GM12878 (cell line): ENCODE data around the gene PROSER3. TPM values are rescaled to one million over a fixed set of nuclear protein-coding genes. Genes with fewer than 3 reads are reported as not detected.

Experiments
- ATAC-seq: fragments of 200-7000 bp; cut with Tn5 transposase; 3 replicates; pipeline ENCODE4 v1.9.1; 2020; ENCODE audit warnings: mild to moderate bottlenecking, moderate library complexity
- BruUV-seq: library from RNA; stranded (reverse); fragments of 400-500 nt; replicated peaks from 2 replicates; lab custom pipeline; 2021; lab: Mats Ljungman, UMichigan
- CTCF ChIA-PET: fragments of 300-600 bp; sonication (Branson Sonifier 250); formaldehyde crosslinking; extraction: SDS; loops from one replicate; lab custom pipeline; 2021; ENCODE audit warnings: inconsistent platforms; lab: Yijun Ruan, JAX
- POLR2A ChIA-PET: fragments of 350-600 bp; formaldehyde crosslinking; extraction: SDS; loops from one replicate; lab custom pipeline; 2021; ENCODE audit warnings: inconsistent platforms; lab: Charles Lee
- RAD21 ChIA-PET: fragments of 300-600 bp; sonication (Branson Sonifier 250); formaldehyde crosslinking; loops from one replicate; lab custom pipeline; 2023; ENCODE audit warnings: antibody characterized with exemption; ENCODE audit not compliant: unreplicated experiment; lab: Charles Lee
- SMC1A ChIA-PET: fragments of 300-600 bp; sonication (Branson Sonifier 250); formaldehyde crosslinking; loops from one replicate; lab custom pipeline; 2023; ENCODE audit not compliant: unreplicated experiment, uncharacterized antibody; lab: Charles Lee
- DNase-seq: peaks from one replicate; pipeline ENCODE4 v3.0.0-alpha.2; 2011; ENCODE audit warnings: low read depth, low spot score
- FAIRE-seq: peaks from 3 replicates; lab custom pipeline; 2011; peaks lifted over from hg19 to GRCh38; lab: Jason Lieb, UNC
- H2AFZ ChIP-seq: 2 replicates; pipeline ENCODE4 v1.6.0; 2011; ENCODE audit warnings: low read depth, low read length, control low read depth; ENCODE audit not compliant: control insufficient read depth
- H3K27ac ChIP-seq: 2 replicates; pipeline ENCODE4 v1.5.1; 2011; ENCODE audit warnings: control low read depth; ENCODE audit not compliant: control insufficient read depth, insufficient read depth
- H3K27me3 ChIP-seq, 2 experiments: replicated peaks in 1 of 2; 2 replicates each; pipeline versions ENCODE4 v1.6.0 to v1.6.1; 2011; ENCODE audit warnings: low read length in 1 of 2; ENCODE audit not compliant: control insufficient read depth in 2 of 2, insufficient read depth in 2 of 2
- H3K36me3 ChIP-seq, 2 experiments: 2 replicates each; pipeline ENCODE4 v1.5.1; 2011; ENCODE audit warnings: low read length in 1 of 2; ENCODE audit not compliant: control insufficient read depth in 2 of 2, insufficient read depth in 2 of 2
- H3K4me1 ChIP-seq: 2 replicates; pipeline ENCODE4 v1.6.1; 2011; ENCODE audit warnings: mild to moderate bottlenecking, low read length, moderate library complexity, mixed read lengths; ENCODE audit not compliant: control insufficient read depth, insufficient read depth
- H3K4me2 ChIP-seq: 2 replicates; pipeline ENCODE4 v1.6.0; 2011; ENCODE audit warnings: control low read depth; ENCODE audit not compliant: control insufficient read depth, insufficient read depth
- H3K4me3 ChIP-seq: fragments of 200-600 bp; sonication (generic); 2 replicates; pipeline ENCODE4 v1.5.1; 2016
- H3K79me2 ChIP-seq: 2 replicates; pipeline ENCODE4 v1.6.0; 2011; ENCODE audit warnings: low read length; ENCODE audit not compliant: control insufficient read depth, insufficient read depth
- H3K9ac ChIP-seq: 2 replicates; pipeline ENCODE4 v1.8.0; 2011; ENCODE audit warnings: low read length, control low read depth, mixed read lengths; ENCODE audit not compliant: control insufficient read depth, insufficient read depth
- H3K9me3 ChIP-seq: replicated peaks from 3 replicates; pipeline ENCODE4 v1.5.1; 2011; ENCODE audit warnings: mild to moderate bottlenecking, low read length; ENCODE audit not compliant: control insufficient read depth, insufficient read depth
- H4K20me1 ChIP-seq: 2 replicates; pipeline ENCODE4 v1.6.0; 2011; ENCODE audit not compliant: control insufficient read depth, insufficient read depth
- BMI1 ChIP-seq: fragments of 450-650 bp; IDR thresholded peaks from 2 replicates; pipeline ENCODE4 v1.6.1; 2016; ENCODE audit warnings: mild to moderate bottlenecking, moderate library complexity, borderline replicate concordance
- CEBPB ChIP-seq, 2 experiments: fragments of 150-350 bp in 1 of 2; IDR thresholded peaks; 2 replicates each; pipeline ENCODE4 v1.6.1; 2012 to 2014; ENCODE audit warnings: low read depth in 2 of 2, low read length in 2 of 2, borderline replicate concordance in 1 of 2, inconsistent platforms in 1 of 2
- ESRRA ChIP-seq: IDR thresholded peaks from 2 replicates; pipeline ENCODE4 v1.6.1; 2012; ENCODE audit warnings: mild to moderate bottlenecking, low read length, improper control_type of control experiment
- FOXM1 ChIP-seq: IDR thresholded peaks from 2 replicates; pipeline ENCODE4 v1.6.1; 2012; ENCODE audit warnings: low read depth, mild to moderate bottlenecking, inconsistent platforms, low read length, moderate library complexity
- HSF1 ChIP-seq: fragments of 150-350 bp; IDR thresholded peaks from 2 replicates; pipeline ENCODE4 v1.6.1; 2014; ENCODE audit warnings: mild to moderate bottlenecking, low read depth, low read length
- IKZF2 ChIP-seq, 2 experiments: fragments of 450-650 bp; IDR thresholded peaks; 2 replicates each; pipeline ENCODE4 v1.6.1; 2017; ENCODE audit warnings: mild to moderate bottlenecking in 2 of 2, moderate library complexity in 2 of 2
- MAX ChIP-seq: IDR thresholded peaks from 2 replicates; pipeline ENCODE4 v1.6.1; 2012; ENCODE audit warnings: low read depth, low read length, improper control_type of control experiment
- NFIC ChIP-seq: IDR thresholded peaks from 2 replicates; pipeline ENCODE4 v1.6.1; 2012; ENCODE audit warnings: low read depth, mild to moderate bottlenecking, inconsistent platforms, low read length, moderate library complexity
- NFYB ChIP-seq: IDR thresholded peaks from 2 replicates; pipeline ENCODE4 v1.6.1; 2011; ENCODE audit warnings: low read depth, mild to moderate bottlenecking, low read length, improper control_type of control experiment, moderate library complexity; ENCODE audit not compliant: insufficient read depth
- POLR2A ChIP-seq: IDR thresholded peaks from 2 replicates; pipeline ENCODE4 v1.6.1; 2011; ENCODE audit warnings: low read depth, mild to moderate bottlenecking, low read length
- SP1 ChIP-seq: IDR thresholded peaks from one replicate; pipeline ENCODE4 v1.6.1; 2011; ENCODE audit warnings: low read depth, low read length
- ZSCAN29 ChIP-seq: fragments of 450-650 bp; IDR thresholded peaks from 2 replicates; pipeline ENCODE4 v1.6.1; 2017; ENCODE audit warnings: mild to moderate bottlenecking, moderate library complexity
- WGBS: methylation state at CpG from one replicate; pipeline ENCODE4 v1.1.6; 2016; ENCODE audit warnings: low lambda C conversion rate; ENCODE audit not compliant: insufficient replicate concordance, insufficient coverage; ENCODE audit errors: missing lambda C conversion rate; 5-methylcytosine and 5-hydroxymethylcytosine counted together
- in situ Hi-C: fragments of 300-500 bp; cut with MboI; formaldehyde crosslinking; loops from 9 replicates; pipeline ENCODE4 v1.14.3; 2018; ENCODE audit warnings: mixed read lengths
- intact Hi-C: fragments of 100-400 bp; cut with micrococcal nuclease; formaldehyde crosslinking; loops from one replicate; pipeline ENCODE4 v1.14.2; 2022; ENCODE audit not compliant: unreplicated experiment
- polyA plus RNA-seq, 11 experiments: library from polyadenylated mRNA; depleted of rRNA in 4 of 11; unstranded in 6 of 11; stranded (reverse) in 5 of 11; fragments of >200 nt; fragmentation: Nextera tagmentation in 4 of 11; fragmentation: Illumina TruSeq in 1 of 11; extraction: Ambion mirVana in 4 of 11; extraction: Trizol in 1 of 11; gene quantifications; 1 replicate in 1 of 11; 2 replicates in 10 of 11; pipeline versions ENCODE4 v1.2.1 to v1.2.3, GENCODE V29; 2011 to 2016; ENCODE audit warnings: inconsistent platforms in 2 of 11, missing spikeins in 2 of 11, low read depth in 1 of 11
- total RNA-seq, 4 experiments: library from RNA; depleted of rRNA in 3 of 4; stranded (reverse); fragments of >200 nt in 3 of 4; fragmentation: Illumina TruSeq in 1 of 4; extraction: Trizol in 1 of 4; gene quantifications; 2 replicates each; pipeline versions ENCODE4 v1.2.1 to v1.2.3, GENCODE V29; 2013 to 2021
- TF ChIP-seq, protein P1 (sequence below): fragments of 450-650 bp; IDR thresholded peaks from 2 replicates; pipeline ENCODE4 v1.6.1; 2016; ENCODE audit warnings: mild to moderate bottlenecking

PROSER3 gene
- total and polyA plus RNA-seq, 10 of the 15 experiments (the other 5 are each of a cell fraction or from before 2014, with no cell fraction given) = 0.85 to 25.1 (median 9.6) TPM

- intact Hi-C loops (no loop called here), in situ Hi-C loops (no loop called here)
- no peak overlapping the region for H3K9ac ChIP-seq
- TF ChIP-seq MAX (no peak), NFYB (no peak), ESRRA (no peak), BMI1 (no peak), ZSCAN29 (no peak), FOXM1 (no peak), NFIC (no peak)
- POLR2A ChIA-PET = interaction anchor here (1.5 kb wide), 1 partner anchor 20 kb away, joined by 4 read pairs; no protein-coding TSS in a partner anchor
- peaks cover 14% of the 10 kb centered on the region for H3K4me1 ChIP-seq
- FAIRE-seq = no peak
- H4K20me1 ChIP-seq = no peaks in the 10 kb centered on the region; the same call in 1 of the 2 replicates
- RAD21 ChIA-PET = no interaction called here
- DNase-seq = no peak
- no peak overlapping the region for H3K27ac ChIP-seq
- peaks cover 19 to 26% of the 10 kb centered on the region in 2 experiments for H3K36me3 ChIP-seq
- peaks cover 34% of the 10 kb centered on the region for H3K79me2 ChIP-seq
- H3K9me3 ChIP-seq = no peaks in the 10 kb centered on the region
- no peak for ATAC-seq
- CTCF ChIA-PET = interaction anchor here (1.4 kb wide), 1 partner anchor 17 kb away, joined by 4 read pairs; no protein-coding TSS in a partner anchor
- no peak overlapping the region for H3K4me3 ChIP-seq
- H3K4me2 ChIP-seq = no peak overlapping the region
- SMC1A ChIA-PET = interaction anchor here (1.0 kb wide), 1 partner anchor 24 kb away, joined by 4 read pairs; no protein-coding TSS in a partner anchor
- no peak overlapping the region for H2AFZ ChIP-seq
- H3K27me3 ChIP-seq = no peaks in the 10 kb centered on the region
- WGBS = 96% methylated on average over 17 of the region's 17 CpGs
- no TSS peak for BruUV-seq
Measured at GRCh38 chr19:35720648-35721047, 37.3 kb upstream of the PROSER3 start.

DNA sequence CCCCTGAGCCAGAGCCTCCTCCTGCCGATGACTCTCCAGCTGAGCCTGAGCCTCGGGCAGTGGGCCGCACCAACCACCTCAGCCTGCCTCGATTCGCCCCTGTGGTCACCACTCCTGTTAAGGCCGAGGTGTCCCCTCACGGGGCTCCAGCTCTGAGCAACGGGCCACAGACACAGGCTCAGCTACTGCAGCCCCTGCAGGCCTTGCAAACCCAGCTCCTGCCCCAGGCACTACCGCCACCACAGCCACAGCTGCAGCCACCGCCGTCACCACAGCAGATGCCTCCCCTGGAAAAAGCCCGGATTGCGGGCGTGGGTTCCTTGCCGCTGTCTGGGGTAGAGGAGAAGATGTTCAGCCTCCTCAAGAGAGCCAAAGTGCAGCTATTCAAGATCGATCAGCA is 36.6 kb upstream of the PROSER3 start:
- intact Hi-C loops = no loop called here
- TF ChIP-seq HSF1 (no peak), POLR2A (peak; percentile 52), SP1 (no peak), IKZF2 (IDR thresholded peaks at IDR 0.05) (no peak), CEBPB (IDR thresholded peaks at IDR 0.05; ENCODE audit: borderline replicate concordance in 1 of 2, low read depth in 2 of 2, low read length in 2 of 2) (no peak)
- TF ChIP-seq, protein P1, sequence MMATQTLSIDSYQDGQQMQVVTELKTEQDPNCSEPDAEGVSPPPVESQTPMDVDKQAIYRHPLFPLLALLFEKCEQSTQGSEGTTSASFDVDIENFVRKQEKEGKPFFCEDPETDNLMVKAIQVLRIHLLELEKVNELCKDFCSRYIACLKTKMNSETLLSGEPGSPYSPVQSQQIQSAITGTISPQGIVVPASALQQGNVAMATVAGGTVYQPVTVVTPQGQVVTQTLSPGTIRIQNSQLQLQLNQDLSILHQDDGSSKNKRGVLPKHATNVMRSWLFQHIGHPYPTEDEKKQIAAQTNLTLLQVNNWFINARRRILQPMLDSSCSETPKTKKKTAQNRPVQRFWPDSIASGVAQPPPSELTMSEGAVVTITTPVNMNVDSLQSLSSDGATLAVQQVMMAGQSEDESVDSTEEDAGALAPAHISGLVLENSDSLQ = no peak

More for the DNA sequence above, 36.6 kb upstream of the PROSER3 start:
- in situ Hi-C loops = no loop called here
- Histone ChIP-seq H3K4me2 (0 out of 2 replicates have a peak overlapping the region, but pooled peaks have one; percentile 22), H3K4me3 (no peak overlapping the region), H3K27ac (no peak overlapping the region), H3K79me2 (peaks cover 26% of the 10 kb centered on the region), H3K27me3 (no peaks in the 10 kb centered on the region), H2AFZ (no peak overlapping the region), H3K9me3 (no peaks in the 10 kb centered on the region), H3K36me3 (peaks cover 23 to 31% of the 10 kb centered on the region in 2 experiments), H4K20me1 (no peaks in the 10 kb centered on the region; the same call in 1 of the 2 replicates), H3K4me1 (peaks cover 10% of the 10 kb centered on the region), H3K9ac (no peak overlapping the region)
- WGBS = 88% methylated on average over 16 of the region's 16 CpGs
- ATAC-seq (no peak), FAIRE-seq (no peak), DNase-seq (no peak)
- ChIA-PET RAD21 (no interaction called here), SMC1A (no interaction called here), POLR2A (no interaction called here), CTCF (no interaction called here)
- no TSS peak for BruUV-seq
